HEK293 (cell line): ENCODE measurements around the gene WWTR1.

Experiments used
- CTCF ChIP-seq: fragments of 450-650 bp; formaldehyde crosslinking; IDR thresholded peaks from 2 replicates; pipeline ENCODE4 v1.5.1; 2016; ENCODE audit warnings: missing biosample characterization, missing genetic modification characterization
- GLIS1 ChIP-seq: fragments of 450-650 bp; formaldehyde crosslinking; IDR thresholded peaks from 2 replicates; pipeline ENCODE4 v1.5.1; 2016; ENCODE audit warnings: missing biosample characterization, missing genetic modification characterization
- PATZ1 ChIP-seq: fragments of 450-650 bp; formaldehyde crosslinking; IDR thresholded peaks from 2 replicates; pipeline ENCODE4 v1.5.1; 2016; ENCODE audit warnings: missing biosample characterization, missing genetic modification characterization
- ZBTB21 ChIP-seq: fragments of 450-650 bp; formaldehyde crosslinking; IDR thresholded peaks from 2 replicates; pipeline ENCODE4 v1.5.1; 2017; ENCODE audit warnings: missing biosample characterization, missing genetic modification characterization
- ZBTB44 ChIP-seq: fragments of 450-650 bp; IDR thresholded peaks from 2 replicates; pipeline ENCODE4 v1.5.1; 2018; ENCODE audit warnings: missing biosample characterization, mild to moderate bottlenecking, missing genetic modification characterization
- ZNF140 ChIP-seq: fragments of 450-650 bp; formaldehyde crosslinking; IDR thresholded peaks from 2 replicates; pipeline ENCODE4 v1.5.1; 2016; ENCODE audit warnings: missing biosample characterization, missing genetic modification characterization
- ZNF174 ChIP-seq: fragments of 450-650 bp; formaldehyde crosslinking; IDR thresholded peaks from 2 replicates; pipeline ENCODE4 v1.5.0; 2017; ENCODE audit warnings: missing biosample characterization, mild to moderate bottlenecking, missing genetic modification characterization
- ZNF23 ChIP-seq: fragments of 450-650 bp; formaldehyde crosslinking; IDR thresholded peaks from 2 replicates; pipeline ENCODE4 v1.5.1; 2016; ENCODE audit warnings: missing biosample characterization, missing genetic modification characterization, borderline replicate concordance
- ZNF311 ChIP-seq: fragments of 450-650 bp; formaldehyde crosslinking; IDR thresholded peaks from 2 replicates; pipeline ENCODE4 v1.5.1; 2017; ENCODE audit warnings: missing biosample characterization, missing genetic modification characterization, borderline replicate concordance
- ZNF362 ChIP-seq: fragments of 450-650 bp; formaldehyde crosslinking; IDR thresholded peaks from 2 replicates; pipeline ENCODE4 v1.5.1; 2016; ENCODE audit warnings: missing biosample characterization, missing genetic modification characterization
- ZNF626 ChIP-seq: fragments of 450-650 bp; sonication (Bioruptor Pico); formaldehyde crosslinking; IDR thresholded peaks from 2 replicates; pipeline ENCODE4 v1.5.1; 2018; ENCODE audit warnings: missing biosample characterization, missing genetic modification characterization, inconsistent platforms
- ZNF670 ChIP-seq: fragments of 450-650 bp; formaldehyde crosslinking; IDR thresholded peaks from 2 replicates; pipeline ENCODE4 v1.5.1; 2016; ENCODE audit warnings: missing biosample characterization, missing genetic modification characterization, low read depth
- ZSCAN23 ChIP-seq: fragments of 450-650 bp; formaldehyde crosslinking; IDR thresholded peaks from 2 replicates; pipeline ENCODE4 v1.5.1; 2016; ENCODE audit warnings: missing biosample characterization, missing genetic modification characterization

- no peak for TF ChIP-seq CTCF (tag by site-specific recombination)
- TF ChIP-seq PATZ1 (tag by site-specific recombination) = no peak
- TF ChIP-seq ZNF140 (tag by site-specific recombination) = no peak
- no peak for TF ChIP-seq ZNF23 (tag by site-specific recombination)
- TF ChIP-seq ZBTB44 (tag by site-specific recombination) = no peak
- no peak for TF ChIP-seq ZNF311 (tag by site-specific recombination)
- TF ChIP-seq GLIS1 (tag by site-specific recombination) = no peak
- no peak for TF ChIP-seq ZNF362
- TF ChIP-seq ZBTB21 (tag by site-specific recombination) = no peak
- no peak for TF ChIP-seq ZNF626
- no peak for TF ChIP-seq ZNF174
- TF ChIP-seq ZSCAN23 (tag by site-specific recombination) = no peak
- TF ChIP-seq ZNF670 (tag by site-specific recombination) = no peak
These were observed 184.2 kb downstream of the WWTR1 start for GRCh38 chr3:149473357-149474249.
